BE2C (cell line): ENCODE results near the gene NR2F2.

ENCODE experiments used
- DNase-seq: peaks from one replicate; pipeline ENCODE4 v3.0.0-alpha.2; 2020
- H3K27me3 ChIP-seq: fragments of 250-450 bp; sonication (Bioruptor Pico); 2 replicates; pipeline ENCODE4 v1.5.1; 2020; ENCODE audit warnings: mild to moderate bottlenecking
- H3K36me3 ChIP-seq: fragments of 250-450 bp; sonication (Bioruptor Pico); 2 replicates; pipeline ENCODE4 v1.5.1; 2020; ENCODE audit warnings: mild to moderate bottlenecking
- H3K4me1 ChIP-seq: fragments of 250-450 bp; sonication (Bioruptor Pico); 2 replicates; pipeline ENCODE4 v1.5.1; 2020
- H3K4me3 ChIP-seq: 2 replicates; pipeline ENCODE4 v1.5.1; 2011; ENCODE audit warnings: low read depth, low read length
- H3K9me3 ChIP-seq: fragments of 250-450 bp; sonication (Bioruptor Pico); 2 replicates; pipeline ENCODE4 v1.5.1; 2020
- TF ChIP-seq, protein P1 (sequence below): IDR thresholded peaks from 2 replicates; pipeline ENCODE4 v1.5.1; 2012; ENCODE audit warnings: mild to moderate bottlenecking, low read depth, low read length

The NR2F2 gene

DNA sequence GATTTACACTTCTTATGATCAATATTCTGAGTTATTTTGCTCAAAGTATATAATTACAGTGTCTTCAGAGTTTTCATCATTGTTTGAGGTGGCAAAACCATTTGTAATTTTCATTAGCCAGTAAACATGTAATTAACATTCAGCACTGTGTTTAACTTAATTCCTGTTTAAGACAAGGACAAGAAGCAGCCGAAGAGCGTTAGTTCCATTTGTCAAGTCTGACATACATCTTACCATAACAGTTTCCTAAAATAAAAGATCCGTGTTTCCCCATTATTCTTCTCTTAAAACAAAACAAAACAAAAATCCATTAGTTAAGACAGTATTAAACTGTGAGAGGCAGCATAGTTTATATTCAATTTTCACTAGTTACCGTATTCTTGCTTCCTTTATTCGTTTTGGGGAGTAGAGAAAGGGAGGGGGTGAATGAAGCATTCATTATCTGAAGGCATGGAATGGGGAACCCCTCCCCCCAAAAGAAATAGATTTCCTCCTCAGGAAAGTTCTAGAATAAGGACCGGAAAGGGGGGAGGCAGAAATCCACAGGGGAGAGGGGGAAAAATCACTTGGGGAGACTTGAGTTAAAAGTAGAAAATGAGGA, 5.5 kb upstream of the NR2F2 start:
- Histone ChIP-seq H3K4me1 (peaks cover 3% of the 10 kb centered on the region; the same call in 1 of the 2 replicates), H3K4me3 (no peak overlapping the region), H3K27me3 (peaks cover 70% of the 10 kb centered on the region), H3K36me3 (no peaks in the 10 kb centered on the region), H3K9me3 (no peaks in the 10 kb centered on the region)
- no peak for DNase-seq
- TF ChIP-seq, protein P1, sequence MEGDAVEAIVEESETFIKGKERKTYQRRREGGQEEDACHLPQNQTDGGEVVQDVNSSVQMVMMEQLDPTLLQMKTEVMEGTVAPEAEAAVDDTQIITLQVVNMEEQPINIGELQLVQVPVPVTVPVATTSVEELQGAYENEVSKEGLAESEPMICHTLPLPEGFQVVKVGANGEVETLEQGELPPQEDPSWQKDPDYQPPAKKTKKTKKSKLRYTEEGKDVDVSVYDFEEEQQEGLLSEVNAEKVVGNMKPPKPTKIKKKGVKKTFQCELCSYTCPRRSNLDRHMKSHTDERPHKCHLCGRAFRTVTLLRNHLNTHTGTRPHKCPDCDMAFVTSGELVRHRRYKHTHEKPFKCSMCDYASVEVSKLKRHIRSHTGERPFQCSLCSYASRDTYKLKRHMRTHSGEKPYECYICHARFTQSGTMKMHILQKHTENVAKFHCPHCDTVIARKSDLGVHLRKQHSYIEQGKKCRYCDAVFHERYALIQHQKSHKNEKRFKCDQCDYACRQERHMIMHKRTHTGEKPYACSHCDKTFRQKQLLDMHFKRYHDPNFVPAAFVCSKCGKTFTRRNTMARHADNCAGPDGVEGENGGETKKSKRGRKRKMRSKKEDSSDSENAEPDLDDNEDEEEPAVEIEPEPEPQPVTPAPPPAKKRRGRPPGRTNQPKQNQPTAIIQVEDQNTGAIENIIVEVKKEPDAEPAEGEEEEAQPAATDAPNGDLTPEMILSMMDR: no peak

DNA sequence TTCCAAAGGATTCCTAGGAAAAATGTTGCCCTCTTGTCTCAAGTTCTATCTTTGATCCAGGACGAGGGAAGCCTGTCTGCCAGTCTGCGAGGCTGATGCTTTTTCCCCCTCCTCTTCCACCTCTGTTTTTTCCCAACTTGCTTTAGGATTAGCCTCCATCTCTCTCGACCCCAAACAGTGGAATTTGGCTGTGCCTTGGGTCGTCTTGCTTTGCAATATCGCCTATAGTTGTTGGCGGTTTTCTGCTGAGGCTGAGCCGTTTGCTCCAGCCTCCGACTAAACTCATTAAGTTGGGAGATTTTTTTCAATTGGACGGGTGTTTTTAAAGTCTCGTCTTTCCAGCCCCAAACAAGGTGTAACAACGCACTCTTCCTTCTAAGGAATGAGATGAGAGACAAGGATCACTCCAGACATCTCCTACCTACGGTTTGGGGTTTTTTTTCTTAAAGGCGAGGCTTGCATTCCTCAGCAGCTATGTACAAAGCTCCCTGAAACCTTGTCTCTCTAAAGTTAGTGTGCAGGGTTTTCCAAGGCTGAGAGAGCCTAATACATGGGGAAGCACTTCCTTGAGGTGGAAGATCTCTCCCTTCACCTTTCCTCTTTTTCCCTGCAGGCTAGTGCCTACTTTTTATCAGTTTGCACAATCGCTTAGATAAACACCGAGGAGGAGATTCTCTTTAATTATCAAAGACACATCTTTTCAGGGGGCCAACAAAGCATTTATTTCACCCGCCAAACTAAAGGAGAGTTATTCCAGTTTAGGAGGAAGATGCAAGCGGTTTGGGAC, 4.8 kb upstream of the NR2F2 start:
- TF ChIP-seq, protein P1: no peak
- Histone ChIP-seq H3K9me3 (no peaks in the 10 kb centered on the region), H3K27me3 (peaks cover 63% of the 10 kb centered on the region), H3K4me3 (no peak overlapping the region), H3K36me3 (no peaks in the 10 kb centered on the region), H3K4me1 (peaks cover 3% of the 10 kb centered on the region; the same call in 1 of the 2 replicates)
- no peak for DNase-seq

DNA sequence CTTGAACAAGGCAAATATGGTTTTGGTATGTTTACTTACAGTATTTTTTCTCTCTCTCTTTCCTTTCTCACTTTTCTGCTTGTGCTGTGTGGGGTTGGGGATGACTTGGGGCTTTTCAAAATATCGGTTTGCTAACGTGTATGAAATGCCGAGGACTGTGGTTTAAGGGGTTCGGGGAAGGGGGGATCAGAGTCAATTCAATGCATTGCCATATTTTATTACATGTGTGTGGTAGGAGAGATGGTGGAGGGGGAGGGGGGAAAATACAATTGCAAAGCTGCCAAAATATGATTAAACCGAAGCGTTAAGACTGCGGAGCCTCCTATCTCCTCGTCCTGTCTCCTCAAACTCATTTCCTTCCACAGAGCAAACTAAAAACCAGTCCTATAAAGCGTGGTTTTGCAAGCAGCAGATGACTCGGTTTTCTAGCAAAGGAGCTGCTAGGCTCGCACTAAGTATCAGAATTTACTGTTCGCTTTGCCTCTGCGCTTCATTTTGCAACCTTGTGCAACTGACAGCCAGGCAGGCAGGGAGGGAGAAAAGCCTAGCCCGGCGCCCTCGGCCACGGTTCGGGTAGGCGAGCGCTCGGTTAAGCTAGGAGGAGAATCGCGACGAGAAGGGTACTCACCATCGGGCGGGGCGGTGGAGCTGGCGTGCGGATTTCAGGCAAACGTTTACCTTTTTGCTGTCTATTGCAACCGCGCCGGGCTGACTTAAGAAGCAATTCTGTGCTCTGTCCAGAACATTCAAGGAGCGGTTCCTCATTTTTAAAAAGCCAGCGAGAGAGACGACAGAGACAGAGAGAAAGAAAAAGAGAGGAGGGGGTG, 4.0 kb upstream of the NR2F2 start:
- Histone ChIP-seq H3K27me3 (peaks cover 55% of the 10 kb centered on the region), H3K4me1 (peaks cover 3% of the 10 kb centered on the region; the same call in 1 of the 2 replicates), H3K36me3 (no peaks in the 10 kb centered on the region), H3K9me3 (no peaks in the 10 kb centered on the region), H3K4me3 (peak overlapping the region; percentile 54)
- TF ChIP-seq, protein P1: no peak
- no peak for DNase-seq

DNA sequence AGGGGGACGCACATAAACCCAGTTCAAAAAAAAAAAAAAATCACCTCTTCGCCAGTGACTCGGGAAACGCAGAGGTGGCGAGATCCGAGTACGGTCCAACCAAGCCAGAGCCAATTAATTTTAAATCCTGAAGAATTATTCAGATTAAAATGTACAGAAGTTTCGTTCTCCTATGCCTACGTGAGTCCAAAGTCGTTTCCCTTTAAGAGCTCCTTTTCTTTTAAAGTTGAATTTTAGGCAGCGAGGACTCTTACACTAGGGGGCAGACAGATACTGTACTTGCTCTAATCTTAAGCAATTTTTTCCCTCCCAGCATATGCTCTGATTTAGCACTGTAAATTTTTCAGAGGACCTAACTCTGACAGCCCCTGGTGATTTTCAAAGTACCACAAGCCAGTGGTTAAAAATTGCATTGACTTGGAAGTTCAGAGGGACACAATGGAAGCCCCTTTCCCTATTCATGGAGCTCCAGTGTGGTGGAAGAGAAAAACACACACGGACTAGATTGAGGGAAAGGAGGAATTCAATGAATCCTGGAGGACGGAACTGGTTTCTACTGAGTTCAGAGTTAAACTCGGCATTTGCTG, 3.3 kb upstream of the NR2F2 start:
- no peaks in the 10 kb centered on the region for H3K36me3 ChIP-seq
- peaks cover 3% of the 10 kb centered on the region; the same call in 1 of the 2 replicates for H3K4me1 ChIP-seq
- H3K4me3 ChIP-seq: peak overlapping the region; percentile 54
- no peaks in the 10 kb centered on the region for H3K9me3 ChIP-seq
- peaks cover 48% of the 10 kb centered on the region for H3K27me3 ChIP-seq
- DNase-seq: no peak
- TF ChIP-seq, protein P1: peak; percentile 85

DNA sequence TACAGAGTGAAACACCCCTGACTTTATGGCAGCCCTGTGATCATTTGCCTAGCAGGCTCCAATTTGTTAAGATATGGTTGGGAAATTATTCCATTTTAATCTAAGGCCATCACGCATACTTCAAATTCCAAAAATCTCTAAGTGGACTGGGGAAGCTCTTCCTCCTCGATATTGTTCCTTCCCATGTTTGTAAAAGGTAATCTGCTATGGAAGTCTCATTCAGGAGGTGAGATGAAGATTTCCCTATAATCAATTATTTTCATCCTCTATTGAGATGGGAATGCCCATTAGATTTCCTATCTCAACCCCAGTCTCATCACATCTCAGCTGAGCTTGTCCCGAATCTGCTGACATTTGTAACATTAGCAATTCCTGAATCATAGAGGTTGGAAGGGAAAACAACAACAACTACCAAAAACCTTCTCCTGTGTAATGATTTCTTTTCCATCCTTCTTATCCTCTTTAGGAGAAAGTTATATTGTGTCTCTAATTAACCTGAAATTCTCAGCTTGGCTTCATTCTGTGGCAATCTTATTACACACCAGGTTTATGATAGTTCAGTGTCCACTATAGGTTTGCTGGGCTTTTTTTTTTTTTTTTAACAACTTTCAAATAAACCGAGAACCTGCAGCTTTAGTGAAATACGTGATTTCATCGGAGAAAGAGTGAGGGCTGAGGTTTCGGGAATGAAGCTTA, 2.2 kb upstream of the NR2F2 start:
- TF ChIP-seq, protein P1: no peak
- Histone ChIP-seq H3K27me3 (peaks cover 37% of the 10 kb centered on the region), H3K4me3 (no peak overlapping the region), H3K36me3 (no peaks in the 10 kb centered on the region), H3K4me1 (peaks cover 3% of the 10 kb centered on the region; the same call in 1 of the 2 replicates), H3K9me3 (no peaks in the 10 kb centered on the region)
- no peak for DNase-seq
